ENCODE results near the gene SPNS2. TPM values are rescaled to one million over a fixed set of nuclear protein-coding genes. Genes with fewer than 3 reads are reported as not detected.

Gene SPNS2
- total and polyA plus RNA-seq, 4 donors, result 4.0 to 9.0 (median 5.2) TPM

- H3K9me3 ChIP-seq (ENCODE audit: control insufficient read depth in 4 of 4, low read length in 3 of 4), result no peaks in the 10 kb centered on the region
- DNase-seq (ENCODE audit: low spot score), result no peak
- no peak overlapping the region for H3K9ac ChIP-seq (ENCODE audit: low read depth in 1 of 2, low read length in 2 of 2)
- TF ChIP-seq, protein P1, sequence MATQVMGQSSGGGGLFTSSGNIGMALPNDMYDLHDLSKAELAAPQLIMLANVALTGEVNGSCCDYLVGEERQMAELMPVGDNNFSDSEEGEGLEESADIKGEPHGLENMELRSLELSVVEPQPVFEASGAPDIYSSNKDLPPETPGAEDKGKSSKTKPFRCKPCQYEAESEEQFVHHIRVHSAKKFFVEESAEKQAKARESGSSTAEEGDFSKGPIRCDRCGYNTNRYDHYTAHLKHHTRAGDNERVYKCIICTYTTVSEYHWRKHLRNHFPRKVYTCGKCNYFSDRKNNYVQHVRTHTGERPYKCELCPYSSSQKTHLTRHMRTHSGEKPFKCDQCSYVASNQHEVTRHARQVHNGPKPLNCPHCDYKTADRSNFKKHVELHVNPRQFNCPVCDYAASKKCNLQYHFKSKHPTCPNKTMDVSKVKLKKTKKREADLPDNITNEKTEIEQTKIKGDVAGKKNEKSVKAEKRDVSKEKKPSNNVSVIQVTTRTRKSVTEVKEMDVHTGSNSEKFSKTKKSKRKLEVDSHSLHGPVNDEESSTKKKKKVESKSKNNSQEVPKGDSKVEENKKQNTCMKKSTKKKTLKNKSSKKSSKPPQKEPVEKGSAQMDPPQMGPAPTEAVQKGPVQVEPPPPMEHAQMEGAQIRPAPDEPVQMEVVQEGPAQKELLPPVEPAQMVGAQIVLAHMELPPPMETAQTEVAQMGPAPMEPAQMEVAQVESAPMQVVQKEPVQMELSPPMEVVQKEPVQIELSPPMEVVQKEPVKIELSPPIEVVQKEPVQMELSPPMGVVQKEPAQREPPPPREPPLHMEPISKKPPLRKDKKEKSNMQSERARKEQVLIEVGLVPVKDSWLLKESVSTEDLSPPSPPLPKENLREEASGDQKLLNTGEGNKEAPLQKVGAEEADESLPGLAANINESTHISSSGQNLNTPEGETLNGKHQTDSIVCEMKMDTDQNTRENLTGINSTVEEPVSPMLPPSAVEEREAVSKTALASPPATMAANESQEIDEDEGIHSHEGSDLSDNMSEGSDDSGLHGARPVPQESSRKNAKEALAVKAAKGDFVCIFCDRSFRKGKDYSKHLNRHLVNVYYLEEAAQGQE (IDR thresholded peaks at IDR 0.05), result no peak
- TF ChIP-seq HNF4A (conservative IDR thresholded peaks at IDR 0.05) (no peak), RAD21 (IDR thresholded peaks at IDR 0.05) (no peak), HNF4G (IDR thresholded peaks at IDR 0.05) (no peak), NR2F2 (IDR thresholded peaks at IDR 0.05) (no peak), YY1 (IDR thresholded peaks at IDR 0.05) (no peak), TAF1 (conservative IDR thresholded peaks at IDR 0.05) (no peak), FOXA2 (IDR thresholded peaks at IDR 0.05) (no peak), EGR1 (IDR thresholded peaks at IDR 0.05; ENCODE audit: low read depth in 2 of 2) (no peak), ATF3 (IDR thresholded peaks at IDR 0.05) (no peak)
- TF ChIP-seq, protein P2, sequence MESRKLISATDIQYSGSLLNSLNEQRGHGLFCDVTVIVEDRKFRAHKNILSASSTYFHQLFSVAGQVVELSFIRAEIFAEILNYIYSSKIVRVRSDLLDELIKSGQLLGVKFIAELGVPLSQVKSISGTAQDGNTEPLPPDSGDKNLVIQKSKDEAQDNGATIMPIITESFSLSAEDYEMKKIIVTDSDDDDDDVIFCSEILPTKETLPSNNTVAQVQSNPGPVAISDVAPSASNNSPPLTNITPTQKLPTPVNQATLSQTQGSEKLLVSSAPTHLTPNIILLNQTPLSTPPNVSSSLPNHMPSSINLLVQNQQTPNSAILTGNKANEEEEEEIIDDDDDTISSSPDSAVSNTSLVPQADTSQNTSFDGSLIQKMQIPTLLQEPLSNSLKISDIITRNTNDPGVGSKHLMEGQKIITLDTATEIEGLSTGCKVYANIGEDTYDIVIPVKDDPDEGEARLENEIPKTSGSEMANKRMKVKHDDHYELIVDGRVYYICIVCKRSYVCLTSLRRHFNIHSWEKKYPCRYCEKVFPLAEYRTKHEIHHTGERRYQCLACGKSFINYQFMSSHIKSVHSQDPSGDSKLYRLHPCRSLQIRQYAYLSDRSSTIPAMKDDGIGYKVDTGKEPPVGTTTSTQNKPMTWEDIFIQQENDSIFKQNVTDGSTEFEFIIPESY (IDR thresholded peaks at IDR 0.05), result no peak
- TF ChIP-seq, protein P3, sequence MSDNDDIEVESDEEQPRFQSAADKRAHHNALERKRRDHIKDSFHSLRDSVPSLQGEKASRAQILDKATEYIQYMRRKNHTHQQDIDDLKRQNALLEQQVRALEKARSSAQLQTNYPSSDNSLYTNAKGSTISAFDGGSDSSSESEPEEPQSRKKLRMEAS (IDR thresholded peaks at IDR 0.05), result no peak
- TF ChIP-seq, protein P4, sequence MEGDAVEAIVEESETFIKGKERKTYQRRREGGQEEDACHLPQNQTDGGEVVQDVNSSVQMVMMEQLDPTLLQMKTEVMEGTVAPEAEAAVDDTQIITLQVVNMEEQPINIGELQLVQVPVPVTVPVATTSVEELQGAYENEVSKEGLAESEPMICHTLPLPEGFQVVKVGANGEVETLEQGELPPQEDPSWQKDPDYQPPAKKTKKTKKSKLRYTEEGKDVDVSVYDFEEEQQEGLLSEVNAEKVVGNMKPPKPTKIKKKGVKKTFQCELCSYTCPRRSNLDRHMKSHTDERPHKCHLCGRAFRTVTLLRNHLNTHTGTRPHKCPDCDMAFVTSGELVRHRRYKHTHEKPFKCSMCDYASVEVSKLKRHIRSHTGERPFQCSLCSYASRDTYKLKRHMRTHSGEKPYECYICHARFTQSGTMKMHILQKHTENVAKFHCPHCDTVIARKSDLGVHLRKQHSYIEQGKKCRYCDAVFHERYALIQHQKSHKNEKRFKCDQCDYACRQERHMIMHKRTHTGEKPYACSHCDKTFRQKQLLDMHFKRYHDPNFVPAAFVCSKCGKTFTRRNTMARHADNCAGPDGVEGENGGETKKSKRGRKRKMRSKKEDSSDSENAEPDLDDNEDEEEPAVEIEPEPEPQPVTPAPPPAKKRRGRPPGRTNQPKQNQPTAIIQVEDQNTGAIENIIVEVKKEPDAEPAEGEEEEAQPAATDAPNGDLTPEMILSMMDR (IDR thresholded peaks at IDR 0.05; ENCODE audit: low read depth, low read length, missing input control), result no peak
- H3K27me3 ChIP-seq (ENCODE audit: control insufficient read depth in 4 of 4, insufficient read depth in 4 of 4, low read length in 3 of 4), result no peaks in the 10 kb centered on the region
- H3K36me3 ChIP-seq (ENCODE audit: control insufficient read depth in 4 of 4, insufficient read depth in 3 of 4, low read depth in 1 of 4, low read length in 3 of 4), result no peaks in the 10 kb centered on the region
- WGBS, result 98% methylated on average over 1 of the region's 1 CpG
- peaks cover 0 to 11% (median 4%) of the 10 kb centered on the region in 4 donors for H3K4me1 ChIP-seq (ENCODE audit: control insufficient read depth in 4 of 4, insufficient read depth in 4 of 4, low read length in 3 of 4)
- no peak overlapping the region for H3K27ac ChIP-seq (ENCODE audit: low read depth in 1 of 2, low read length in 2 of 2)
- no peak overlapping the region for H3K4me3 ChIP-seq (ENCODE audit: low read depth in 1 of 3, low read length in 3 of 3)
Observed at GRCh38 chr17:4569591-4569990, 70.9 kb downstream of the SPNS2 start.

- 74% methylated on average over 9 of the region's 9 CpGs for whole genome bisulfite sequencing
- Histone ChIP-seq H3K4me1 (ENCODE audit: control insufficient read depth in 4 of 4, insufficient read depth in 4 of 4, low read length in 3 of 4) (peaks cover 0 to 14% (median 6%) of the 10 kb centered on the region in 4 donors), H3K27ac (ENCODE audit: low read depth in 1 of 2, low read length in 2 of 2) (no peak overlapping the region), H3K27me3 (ENCODE audit: control insufficient read depth in 4 of 4, insufficient read depth in 4 of 4, low read length in 3 of 4) (no peaks in the 10 kb centered on the region), H3K9me3 (ENCODE audit: control insufficient read depth in 4 of 4, low read length in 3 of 4) (no peaks in the 10 kb centered on the region), H3K9ac (ENCODE audit: low read depth in 1 of 2, low read length in 2 of 2) (no peak overlapping the region), H3K36me3 (ENCODE audit: control insufficient read depth in 4 of 4, insufficient read depth in 3 of 4, low read depth in 1 of 4, low read length in 3 of 4) (peaks cover 0 to 2% (median 0%) of the 10 kb centered on the region in 4 donors), H3K4me3 (ENCODE audit: low read depth in 1 of 3, low read length in 3 of 3) (no peak overlapping the region)
- DNase-seq (ENCODE audit: low spot score), result no peak
- TF ChIP-seq, protein P1 (IDR thresholded peaks at IDR 0.05), result no peak
- TF ChIP-seq, protein P4 (IDR thresholded peaks at IDR 0.05; ENCODE audit: low read depth, low read length, missing input control), result no peak
- TF ChIP-seq ATF3 (IDR thresholded peaks at IDR 0.05), result no peak
- no peak for TF ChIP-seq HNF4G (IDR thresholded peaks at IDR 0.05)
- no peak for TF ChIP-seq GABPA (IDR thresholded peaks at IDR 0.05 in 1 of 2, conservative IDR thresholded peaks at IDR 0.05 in 1 of 2)
- TF ChIP-seq, protein P3 (IDR thresholded peaks at IDR 0.05), result no peak
- no peak for TF ChIP-seq YY1 (IDR thresholded peaks at IDR 0.05)
- TF ChIP-seq NR2F2 (IDR thresholded peaks at IDR 0.05), result no peak
- TF ChIP-seq TAF1 (conservative IDR thresholded peaks at IDR 0.05), result no peak
- TF ChIP-seq JUND (IDR thresholded peaks at IDR 0.05), result no peak
- no peak for TF ChIP-seq RXRA (IDR thresholded peaks at IDR 0.05)
- TF ChIP-seq EGR1 (IDR thresholded peaks at IDR 0.05; ENCODE audit: low read depth in 2 of 2), result no peak
- no peak for TF ChIP-seq RAD21 (IDR thresholded peaks at IDR 0.05)
Observed at GRCh38 chr17:4572131-4572530, 73.5 kb downstream of the SPNS2 start.

All from liver (tissue), 9 donors.